Neural progenitor cell (in vitro differentiated cells): ENCODE measurements around the gene NALCN. TPM values are rescaled to one million over a fixed set of nuclear protein-coding genes. Genes with fewer than 3 reads are reported as not detected.

ENCODE experiments used
- DNase-seq: peaks from one replicate; pipeline ENCODE4 v3.0.0-alpha.2; 2016; ENCODE audit warnings: low spot score
- H2AFZ ChIP-seq: fragments of 200-600 bp; sonication (generic); replicated peaks from 2 replicates; pipeline ENCODE4 v1.6.1; 2016; ENCODE audit warnings: antibody characterized with exemption
- H3F3A ChIP-seq: fragments of 200-600 bp; sonication (generic); 2 replicates; pipeline ENCODE4 v1.6.1; 2016; ENCODE audit warnings: antibody characterized with exemption, low read depth
- H3K27ac ChIP-seq: fragments of 200-600 bp; sonication (generic); 2 replicates; pipeline ENCODE4 v1.5.1; 2016; ENCODE audit warnings: mild to moderate bottlenecking
- H3K27me3 ChIP-seq: fragments of 200-600 bp; sonication (generic); 2 replicates; pipeline ENCODE4 v1.6.1; 2016; ENCODE audit warnings: mild to moderate bottlenecking, moderate library complexity
- H3K36me3 ChIP-seq: fragments of 200-600 bp; sonication (generic); 2 replicates; pipeline ENCODE4 v1.5.1; 2016
- H3K4me1 ChIP-seq: fragments of 200-600 bp; sonication (generic); 2 replicates; pipeline ENCODE4 v1.6.1; 2016; ENCODE audit warnings: mixed run types
- H3K4me2 ChIP-seq: fragments of 200-600 bp; sonication (generic); 2 replicates; pipeline ENCODE4 v1.6.1; 2016
- H3K4me3 ChIP-seq: fragments of 200-600 bp; sonication (generic); 2 replicates; pipeline ENCODE4 v1.5.1; 2016
- H3K79me2 ChIP-seq: fragments of 200-600 bp; sonication (generic); 2 replicates; pipeline ENCODE4 v1.6.1; 2016; ENCODE audit warnings: low read depth
- H3K9ac ChIP-seq: fragments of 200-600 bp; sonication (generic); 2 replicates; pipeline ENCODE4 v1.6.1; 2016
- H3K9me3 ChIP-seq: fragments of 200-600 bp; sonication (generic); 2 replicates; pipeline ENCODE4 v1.5.1; 2016; ENCODE audit warnings: low read depth
- H4K20me1 ChIP-seq: fragments of 200-600 bp; sonication (generic); 2 replicates; pipeline ENCODE4 v1.6.1; 2016; ENCODE audit warnings: low read depth
- H3K27ac Mint-ChIP-seq: 3 replicates; pipeline ENCODE4 v1.8.0; 2021; ENCODE audit warnings: mixed read lengths
- H3K27me3 Mint-ChIP-seq: 2 replicates; pipeline ENCODE4 v1.8.0; 2022; ENCODE audit warnings: low read depth, mild to moderate bottlenecking, inconsistent platforms, moderate library complexity, mixed read lengths; ENCODE audit not compliant: insufficient read depth
- H3K36me3 Mint-ChIP-seq: 3 replicates; pipeline ENCODE4 v1.8.0; 2021; ENCODE audit warnings: mixed read lengths
- H3K4me1 Mint-ChIP-seq: 3 replicates; pipeline ENCODE4 v1.8.0; 2021; ENCODE audit warnings: mixed read lengths
- H3K4me3 Mint-ChIP-seq: 3 replicates; pipeline ENCODE4 v1.8.0; 2021; ENCODE audit warnings: mild to moderate bottlenecking, moderate library complexity, mixed read lengths
- H3K9me3 Mint-ChIP-seq: 3 replicates; pipeline ENCODE4 v1.8.0; 2020; ENCODE audit warnings: mixed read lengths
- CTCF ChIP-seq: fragments of 200-600 bp; sonication (generic); IDR thresholded peaks from 2 replicates; pipeline ENCODE4 v1.5.1; 2017; ENCODE audit warnings: antibody characterized with exemption, mild to moderate bottlenecking
- EZH2 ChIP-seq: fragments of 200-600 bp; sonication (generic); IDR thresholded peaks from 2 replicates; pipeline ENCODE4 v1.6.1; 2017; ENCODE audit warnings: antibody characterized with exemption, mild to moderate bottlenecking, moderate library complexity
- EZH2phosphoT487 ChIP-seq: fragments of 200-600 bp; sonication (generic); IDR thresholded peaks from 2 replicates; pipeline ENCODE4 v1.6.1; 2017; ENCODE audit warnings: antibody characterized with exemption
- total RNA-seq: library from RNA; depleted of rRNA; stranded (reverse); fragments of >200 nt; gene quantifications from 2 replicates; pipeline ENCODE4 v1.2.3, GENCODE V29; 2015; ENCODE audit warnings: low replicate concordance

Gene NALCN
- total RNA-seq, 1 donor from 2014 or later, result 1.1 TPM

GRCh38 chr13:101300531-101300930 lies 115.8 kb downstream of the NALCN start:
- Histone ChIP-seq H3K79me2 (no peaks in the 10 kb centered on the region), H3K27me3 (no peaks in the 10 kb centered on the region), H3K4me1 (no peaks in the 10 kb centered on the region), H4K20me1 (no peaks in the 10 kb centered on the region), H3K9me3 (no peaks in the 10 kb centered on the region), H2AFZ (no peak overlapping the region), H3F3A (no peaks in the 10 kb centered on the region), H3K4me3 (no peak overlapping the region), H3K9ac (no peak overlapping the region), H3K4me2 (no peak overlapping the region), H3K27ac (no peak overlapping the region), H3K36me3 (no peaks in the 10 kb centered on the region)
- TF ChIP-seq CTCF (no peak), EZH2phosphoT487 (no peak), EZH2 (no peak)
- Mint-ChIP-seq H3K9me3 (no peaks in the 10 kb centered on the region), H3K4me1 (peaks cover 8% of the 10 kb centered on the region), H3K4me3 (no peak overlapping the region), H3K27me3 (no peaks in the 10 kb centered on the region), H3K36me3 (no peaks in the 10 kb centered on the region), H3K27ac (no peak overlapping the region)
- no peak for DNase-seq

GRCh38 chr13:101298517-101298916 lies 117.8 kb downstream of the NALCN start:
- no peak overlapping the region for H3K27ac Mint-ChIP-seq
- no peaks in the 10 kb centered on the region for H3K27me3 Mint-ChIP-seq
- Histone ChIP-seq H3K4me1 (no peaks in the 10 kb centered on the region), H3F3A (no peaks in the 10 kb centered on the region), H2AFZ (no peak overlapping the region), H3K36me3 (no peaks in the 10 kb centered on the region), H3K9ac (no peak overlapping the region), H3K27ac (no peak overlapping the region), H3K4me2 (no peak overlapping the region), H3K27me3 (no peaks in the 10 kb centered on the region), H4K20me1 (no peaks in the 10 kb centered on the region), H3K79me2 (no peaks in the 10 kb centered on the region), H3K9me3 (no peaks in the 10 kb centered on the region), H3K4me3 (no peak overlapping the region)
- no peaks in the 10 kb centered on the region for H3K36me3 Mint-ChIP-seq
- TF ChIP-seq EZH2 (no peak), CTCF (no peak), EZH2phosphoT487 (no peak)
- DNase-seq, result no peak
- no peaks in the 10 kb centered on the region for H3K9me3 Mint-ChIP-seq
- H3K4me3 Mint-ChIP-seq, result no peak overlapping the region
- peaks cover 8% of the 10 kb centered on the region for H3K4me1 Mint-ChIP-seq

GRCh38 chr13:101297794-101298193 lies 118.5 kb downstream of the NALCN start:
- peaks cover 8% of the 10 kb centered on the region for H3K4me1 Mint-ChIP-seq
- Histone ChIP-seq H3F3A (no peaks in the 10 kb centered on the region), H3K4me3 (no peak overlapping the region), H3K79me2 (no peaks in the 10 kb centered on the region), H3K27ac (no peak overlapping the region), H2AFZ (no peak overlapping the region), H3K4me1 (no peaks in the 10 kb centered on the region), H3K9ac (no peak overlapping the region), H3K27me3 (no peaks in the 10 kb centered on the region), H4K20me1 (no peaks in the 10 kb centered on the region), H3K9me3 (no peaks in the 10 kb centered on the region), H3K4me2 (no peak overlapping the region), H3K36me3 (no peaks in the 10 kb centered on the region)
- no peak overlapping the region for H3K4me3 Mint-ChIP-seq
- no peak for DNase-seq
- no peak for TF ChIP-seq EZH2
- H3K9me3 Mint-ChIP-seq, result no peaks in the 10 kb centered on the region
- no peaks in the 10 kb centered on the region for H3K36me3 Mint-ChIP-seq
- no peak overlapping the region for H3K27ac Mint-ChIP-seq
- H3K27me3 Mint-ChIP-seq, result no peaks in the 10 kb centered on the region

GRCh38 chr13:101292711-101293110 lies 123.6 kb downstream of the NALCN start:
- Histone ChIP-seq H4K20me1 (no peaks in the 10 kb centered on the region), H3K4me3 (no peak overlapping the region), H3K9me3 (no peaks in the 10 kb centered on the region), H2AFZ (no peak overlapping the region), H3K79me2 (no peaks in the 10 kb centered on the region), H3F3A (no peaks in the 10 kb centered on the region), H3K9ac (no peak overlapping the region), H3K27me3 (no peaks in the 10 kb centered on the region), H3K4me1 (peaks cover 4% of the 10 kb centered on the region), H3K36me3 (no peaks in the 10 kb centered on the region), H3K27ac (no peak overlapping the region), H3K4me2 (no peak overlapping the region)
- H3K36me3 Mint-ChIP-seq, result no peaks in the 10 kb centered on the region
- H3K27ac Mint-ChIP-seq, result no peak overlapping the region
- no peak for TF ChIP-seq EZH2
- TF ChIP-seq CTCF, result no peak
- TF ChIP-seq EZH2phosphoT487, result no peak
- peaks cover 32% of the 10 kb centered on the region for H3K4me1 Mint-ChIP-seq
- no peaks in the 10 kb centered on the region for H3K9me3 Mint-ChIP-seq
- H3K27me3 Mint-ChIP-seq, result no peaks in the 10 kb centered on the region
- no peak for DNase-seq
- H3K4me3 Mint-ChIP-seq, result no peak overlapping the region
